ENCODE measurements around the gene MAEA.
"Not testable (repeated sequence)": the region's sequence is repeated elsewhere in the genome, so short reads cannot be mapped to it uniquely, and the experiment has no call there.

The MAEA gene

DNA sequence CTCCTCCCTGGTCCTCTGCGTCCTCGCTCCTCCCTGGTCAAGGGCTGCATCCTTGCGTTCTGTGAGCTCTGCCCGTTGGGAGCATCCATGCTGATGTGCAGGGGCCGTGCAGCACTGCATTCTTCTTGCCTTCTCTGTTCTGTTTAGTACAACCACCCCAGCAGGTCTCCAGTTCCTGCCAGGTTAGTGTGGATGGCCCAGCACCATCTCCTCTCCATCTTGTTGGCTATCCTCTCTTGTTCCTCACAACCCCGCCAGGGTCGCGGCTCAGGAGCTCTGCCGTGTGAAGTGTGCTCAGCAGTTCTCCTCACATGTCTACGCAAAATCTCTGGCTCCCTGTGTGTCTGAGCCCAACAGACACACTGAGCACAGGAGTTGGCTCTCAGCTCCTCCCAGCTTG is 10.4 kb upstream of the MAEA start:
- DNase-seq (ENCODE audit: low spot score) = no peak

DNA sequence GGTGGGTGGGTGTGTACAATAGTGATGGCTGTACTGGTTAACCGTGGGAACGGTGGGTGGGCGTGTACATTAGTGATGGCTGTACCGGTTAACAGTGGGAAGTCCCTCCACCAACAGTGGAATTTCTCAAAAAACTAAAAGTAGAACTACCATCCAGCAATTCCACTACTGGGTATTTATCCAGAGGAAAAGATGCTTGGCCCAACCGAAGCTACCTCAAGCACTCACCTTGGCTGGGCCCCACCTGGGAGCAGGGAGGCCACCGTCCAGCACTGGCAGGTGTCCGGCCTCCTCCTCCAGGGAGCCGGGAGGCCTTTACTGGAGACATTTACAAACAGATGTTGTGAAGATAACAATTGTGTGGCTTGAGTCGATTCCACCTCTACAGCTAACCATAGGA is 6.0 kb upstream of the MAEA start:
- DNase-seq (ENCODE audit: low spot score) = no peak

- DNase-seq (ENCODE audit: low spot score) = no peak
Observed at GRCh38 chr4:1285151-1285789, 4.4 kb upstream of the MAEA start.

DNA sequence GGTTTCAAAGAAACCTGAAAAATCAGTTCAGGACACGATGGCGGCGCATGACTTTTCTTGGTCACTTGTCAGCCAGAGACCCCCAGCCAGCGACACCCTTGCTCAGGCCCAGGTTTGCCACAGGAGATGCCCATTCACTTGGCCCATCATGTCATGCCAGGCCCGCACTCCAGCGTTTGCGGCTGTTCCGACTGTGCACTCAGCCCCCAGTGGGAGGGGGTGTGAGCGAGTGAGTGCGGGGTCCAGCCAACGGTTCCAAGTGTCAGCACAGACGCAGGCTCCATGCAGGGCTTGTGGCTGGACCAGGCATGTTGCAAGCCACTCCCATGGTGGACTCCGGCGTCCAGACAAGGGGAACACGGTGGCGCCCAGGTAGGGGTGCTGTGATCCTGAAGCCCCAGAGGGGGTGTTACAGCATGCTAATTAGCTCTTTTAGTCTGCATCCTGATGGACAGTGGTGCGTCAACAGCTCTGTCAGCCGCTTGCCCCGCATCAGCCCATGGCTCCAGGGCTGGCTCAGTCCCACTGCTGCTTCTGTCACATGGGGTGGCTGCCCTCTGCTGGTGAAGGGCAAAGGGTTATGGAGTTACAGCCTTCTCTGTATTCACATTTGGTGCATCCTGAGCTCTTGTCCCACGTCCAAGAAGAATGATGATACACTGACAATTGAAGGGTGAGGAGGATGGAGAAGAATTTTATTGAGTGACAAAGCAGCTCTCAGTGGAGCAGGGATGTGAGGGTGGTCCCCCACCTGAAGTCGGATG is 3.7 kb upstream of the MAEA start:
- DNase-seq (ENCODE audit: low spot score) = no peak

GRCh38 chr4:1288786-1289185 is 905 bp upstream of the MAEA start:
- no peak for DNase-seq (ENCODE audit: low spot score)

GRCh38 chr4:1290165-1290977 is 680 bp downstream of the MAEA start:
- DNase-seq (ENCODE audit: low spot score) = no peak

DNA sequence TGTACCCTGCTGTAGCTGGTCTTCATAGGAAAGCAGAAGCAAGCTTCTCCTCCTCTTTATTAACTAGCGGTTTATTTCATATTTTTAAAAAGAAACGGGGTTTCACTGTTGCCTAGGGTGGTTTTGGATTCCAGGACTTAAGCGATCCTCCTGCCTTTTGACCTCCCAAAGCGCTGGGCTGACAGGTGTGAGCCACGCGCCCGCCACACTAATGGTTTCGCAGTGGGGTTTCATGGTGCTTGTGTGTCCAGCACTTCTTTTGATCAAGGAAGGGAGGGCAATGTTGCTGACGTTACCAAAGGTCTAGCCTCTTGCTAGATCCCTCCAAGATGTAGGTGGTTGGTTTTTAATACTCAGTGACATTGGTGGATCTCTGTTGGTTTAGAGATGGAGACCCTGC is 1.4 kb downstream of the MAEA start:
- DNase-seq (ENCODE audit: low spot score) = no peak

DNA sequence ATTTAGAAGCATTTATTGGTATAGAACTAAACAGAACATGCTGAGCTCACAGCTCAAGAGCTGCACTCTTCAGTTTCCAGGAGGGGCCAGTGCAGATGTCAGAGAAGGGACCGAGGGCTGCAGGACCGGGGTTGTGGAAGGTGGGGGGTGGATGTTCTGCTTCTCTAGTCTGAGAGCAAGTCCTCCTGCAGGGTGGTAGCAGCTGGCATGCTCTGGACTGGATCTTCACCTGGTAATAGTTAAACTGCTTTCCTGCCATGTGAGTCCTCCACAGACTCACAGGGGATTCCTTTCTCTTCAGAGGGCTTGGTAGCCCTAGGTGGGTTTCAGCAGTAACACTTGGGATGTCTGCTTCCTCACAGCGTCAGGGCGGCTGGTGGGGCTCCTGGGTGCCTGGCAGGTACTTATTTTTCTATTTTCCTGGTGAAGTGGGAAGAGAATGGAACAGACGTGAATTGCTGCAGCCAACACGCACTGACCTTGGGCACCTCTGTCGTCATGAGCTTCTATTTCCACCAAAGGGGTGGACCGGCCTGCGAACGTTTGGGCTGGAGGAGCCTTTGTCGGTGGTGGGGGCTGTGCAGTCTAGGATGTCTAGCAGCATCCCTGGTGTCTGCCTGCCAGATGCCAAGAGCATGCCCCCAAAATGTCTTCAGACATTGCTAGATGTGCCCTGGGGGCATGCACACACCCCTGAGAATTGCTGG is 2.5 kb downstream of the MAEA start:
- DNase-seq (ENCODE audit: low spot score) = peak; percentile 7

DNA sequence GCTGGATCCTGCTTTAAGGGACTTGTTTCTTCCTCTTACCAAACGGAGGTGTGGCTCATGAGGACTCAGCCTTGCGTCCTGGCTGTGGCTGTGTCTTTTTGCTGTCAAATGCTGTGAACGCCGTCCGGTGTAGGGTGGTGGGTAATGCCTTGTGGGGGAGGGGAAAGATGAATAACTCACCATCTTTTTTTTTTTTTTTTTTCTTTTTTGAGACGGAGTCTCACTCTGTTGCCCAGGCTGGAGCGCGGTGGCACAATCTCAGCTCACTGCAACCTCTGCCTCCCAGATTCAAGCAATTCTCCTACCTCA is 3.0 kb downstream of the MAEA start:
- DNase-seq (ENCODE audit: low spot score) = not testable (repeated sequence)

- DNase-seq (ENCODE audit: low spot score) = no peak
Observed at GRCh38 chr4:1293531-1293941, 3.8 kb downstream of the MAEA start.

- DNase-seq (ENCODE audit: low spot score) = no peak
Observed at GRCh38 chr4:1293991-1294390, 4.3 kb downstream of the MAEA start.

- DNase-seq (ENCODE audit: low spot score) = peak; percentile 3
Observed at GRCh38 chr4:1294424-1294823, 4.7 kb downstream of the MAEA start.

DNA sequence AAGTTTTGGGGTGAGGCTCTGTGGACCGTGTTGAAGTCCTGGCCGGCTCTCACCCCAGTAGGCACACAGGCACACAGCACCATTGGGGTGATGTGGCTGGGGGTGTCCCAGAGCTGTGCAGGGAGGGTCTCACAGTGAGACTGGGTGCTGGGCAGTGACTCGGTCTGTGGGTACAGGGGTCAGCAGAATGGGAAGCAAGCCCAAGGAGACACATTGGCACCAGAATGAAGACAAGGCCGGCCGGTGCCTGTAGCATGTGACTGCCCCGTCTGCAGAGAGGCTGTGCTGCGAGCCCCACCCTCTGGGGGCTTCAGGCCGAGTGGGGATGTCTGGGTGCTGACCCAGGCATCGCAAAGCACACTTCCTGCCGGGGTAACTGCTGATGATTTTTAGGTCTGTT is 5.2 kb downstream of the MAEA start:
- no peak for DNase-seq (ENCODE audit: low spot score)

DNA sequence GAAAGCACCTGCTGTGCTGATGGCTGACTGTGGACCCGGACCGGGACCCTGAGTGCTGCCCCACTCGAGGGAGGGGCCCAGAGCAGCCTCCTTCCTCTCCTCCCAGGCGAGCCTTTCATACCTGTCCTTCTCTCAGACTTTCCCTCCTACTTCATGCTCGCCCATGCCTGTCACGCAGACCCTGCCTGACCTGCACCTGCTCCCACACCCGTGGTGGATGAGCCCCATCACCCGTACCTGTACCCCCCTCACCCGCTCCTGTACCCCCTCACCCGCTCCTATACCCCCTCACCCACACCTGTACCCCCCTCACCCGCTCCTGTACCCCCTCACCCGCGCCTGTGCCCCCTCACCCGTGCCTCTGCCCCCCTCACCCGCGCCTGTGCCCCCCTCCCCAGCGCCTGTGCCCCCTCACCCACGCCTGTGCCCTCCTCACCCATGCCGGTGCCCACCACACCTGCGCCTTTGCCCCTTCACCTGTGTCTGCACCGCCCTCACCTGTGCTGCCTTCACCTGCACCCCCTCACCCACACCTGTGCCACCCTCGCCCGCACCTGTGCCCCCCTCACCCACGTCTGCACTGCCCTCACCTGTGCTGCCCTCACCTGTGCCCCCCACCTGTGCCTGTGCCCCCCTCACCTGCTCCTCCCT is 5.8 kb downstream of the MAEA start:
- no peak for DNase-seq (ENCODE audit: low spot score)

GRCh38 chr4:1296324-1297022 is 6.8 kb downstream of the MAEA start:
- DNase-seq (ENCODE audit: low spot score) = peak; percentile 5

- no peak for DNase-seq (ENCODE audit: low spot score)
Observed at GRCh38 chr4:1297023-1297395, 7.3 kb downstream of the MAEA start.

GRCh38 chr4:1297456-1298325 is 8.0 kb downstream of the MAEA start:
- no peak for DNase-seq (ENCODE audit: low spot score)

DNA sequence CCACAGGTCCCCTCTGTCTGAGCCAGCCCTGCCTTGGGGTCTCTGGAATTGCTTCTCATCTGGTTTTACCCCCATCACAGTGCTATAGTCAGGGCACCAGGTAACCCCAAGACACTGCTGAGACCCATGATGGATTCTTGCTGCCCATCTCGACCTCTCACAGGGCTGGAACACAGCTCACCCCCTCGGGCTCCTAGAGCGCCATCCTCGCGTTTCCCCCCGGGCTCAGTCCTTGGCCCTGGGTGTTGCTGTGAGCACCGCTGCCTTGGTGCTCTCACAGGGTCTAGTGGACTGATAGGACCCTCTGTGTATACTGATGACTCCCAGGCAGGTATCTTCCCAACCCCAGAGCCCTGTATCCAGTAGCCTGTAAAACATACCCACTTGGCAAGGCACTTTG is 8.8 kb downstream of the MAEA start:
- DNase-seq (ENCODE audit: low spot score) = no peak

GRCh38 chr4:1299301-1299860 is 9.7 kb downstream of the MAEA start:
- no peak for DNase-seq (ENCODE audit: low spot score)

Measured in AG08396 (cell line).